Dermis microvascular lymphatic vessel endothelial cell (primary cell): ENCODE results near the gene SLC1A3. TPM values are rescaled to one million over a fixed set of nuclear protein-coding genes. Genes with fewer than 3 reads are reported as not detected.
A peak's percentile ranks its signal among the peaks of the same experiment; 100 is the strongest.

Experiments used
- DNase-seq, 2 donors: peaks; one replicate each; pipeline versions ENCODE4 v3.0.0 to v3.0.0-alpha.2; 2010; ENCODE audit warnings: low read depth in 2 of 2
- total RNA-seq: library from RNA; depleted of rRNA; stranded (reverse); fragments of >200 nt; gene quantifications from 2 replicates; pipeline ENCODE4 v1.2.1, GENCODE V29; 2014

Gene SLC1A3
- total RNA-seq, 1 donor from 2014 or later: not detected

- DNase-seq: no peak
Observed at GRCh38 chr5:36683821-36684434, 77.5 kb downstream of the SLC1A3 start.

- DNase-seq: no peak
Observed at GRCh38 chr5:36685631-36686288, 79.4 kb downstream of the SLC1A3 start.

GRCh38 chr5:36686881-36687280 is 80.5 kb downstream of the SLC1A3 start:
- DNase-seq: no peak

- peak in 1 of 2 donors; percentile 15 for DNase-seq
Observed at GRCh38 chr5:36688722-36689121, 82.3 kb downstream of the SLC1A3 start.

- no peak for DNase-seq
Observed at GRCh38 chr5:36689225-36689624, 82.8 kb downstream of the SLC1A3 start.

- peak; percentile 7 to 56 for DNase-seq
Observed at GRCh38 chr5:36690041-36690961, 83.9 kb downstream of the SLC1A3 start.

GRCh38 chr5:36691226-36691625 is 84.8 kb downstream of the SLC1A3 start:
- no peak for DNase-seq

GRCh38 chr5:36691696-36692371 is 85.4 kb downstream of the SLC1A3 start:
- no peak for DNase-seq

- DNase-seq: peak; percentile 45 to 67
Observed at GRCh38 chr5:36692791-36693763, 86.7 kb downstream of the SLC1A3 start.

- DNase-seq: no peak
Observed at GRCh38 chr5:36694351-36694750, 87.9 kb downstream of the SLC1A3 start.

GRCh38 chr5:36696059-36696673 is 89.8 kb downstream of the SLC1A3 start:
- peak; percentile 50 to 65 for DNase-seq

- DNase-seq: no peak
Observed at GRCh38 chr5:36698031-36698430, 91.6 kb downstream of the SLC1A3 start.

GRCh38 chr5:36701085-36701698 is 94.8 kb downstream of the SLC1A3 start:
- DNase-seq: no peak

- DNase-seq: no peak
Observed at GRCh38 chr5:36703245-36703860, 96.9 kb downstream of the SLC1A3 start.

GRCh38 chr5:36704131-36704530 is 97.7 kb downstream of the SLC1A3 start:
- DNase-seq: no peak

- DNase-seq: no peak
Observed at GRCh38 chr5:36705055-36705454, 98.6 kb downstream of the SLC1A3 start.

- no peak for DNase-seq
Observed at GRCh38 chr5:36706662-36707061, 100.3 kb downstream of the SLC1A3 start.

GRCh38 chr5:36708996-36709395 is 102.6 kb downstream of the SLC1A3 start:
- DNase-seq: no peak

GRCh38 chr5:36710039-36710438 is 103.6 kb downstream of the SLC1A3 start:
- no peak for DNase-seq
